Measurements from ENCODE around the gene TYMS.

The TYMS gene

DNA sequence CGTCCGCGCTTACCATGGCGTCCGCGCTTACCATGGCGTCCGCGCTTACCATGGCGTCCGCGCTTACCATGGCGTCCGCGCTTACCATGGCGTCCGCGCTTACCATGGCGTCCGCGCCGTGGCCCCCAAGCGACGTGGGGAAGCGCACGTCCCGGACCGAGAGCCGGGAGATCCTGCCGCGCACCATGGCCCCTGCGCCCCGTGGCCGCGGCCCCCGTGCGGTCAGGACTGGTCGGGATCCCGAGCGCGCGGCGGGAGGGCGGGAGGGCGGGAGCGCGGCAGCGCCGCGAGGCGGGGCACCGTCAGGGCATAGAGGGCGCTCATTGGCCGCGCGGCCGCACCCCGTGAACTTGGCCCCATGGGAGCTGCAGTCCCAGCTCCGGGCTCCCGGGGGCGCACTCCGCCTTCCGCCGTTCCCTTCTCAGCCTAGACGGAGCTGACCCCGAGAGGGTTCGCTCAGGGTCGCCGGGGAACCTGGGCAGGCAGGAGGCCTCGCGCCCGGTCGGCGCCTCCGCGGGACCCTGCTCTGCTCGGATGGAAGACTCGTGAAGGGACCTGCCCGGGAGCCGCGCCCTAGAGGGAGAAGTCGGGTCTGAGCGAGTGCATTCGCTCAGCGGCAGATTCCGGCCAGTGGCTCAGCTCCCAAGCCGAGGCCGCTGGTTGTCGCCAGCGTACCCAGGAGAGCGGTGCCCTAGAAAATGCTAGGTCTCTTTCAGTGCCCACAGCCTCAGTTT, 55.1 kb downstream of the TYMS start, which contains the start of gene ENOSF1:
Gene ENOSF1, minus strand, starts transcription at position 230 of the 734 bp plus-strand sequence. Its CDS starts 43 bp downstream, at position 187.
- peak; percentile 85 for DNase-seq (ENCODE audit: low read depth)

- no peak for DNase-seq (ENCODE audit: low read depth)
These were observed 55.7 kb downstream of the TYMS start for GRCh38 chr18:713135-713490.

- peak; percentile 64 for DNase-seq (ENCODE audit: low read depth)
These were observed 58.2 kb downstream of the TYMS start for GRCh38 chr18:715626-716025.

GRCh38 chr18:717003-717402, 59.5 kb downstream of the TYMS start:
- DNase-seq (ENCODE audit: low read depth): no peak
